OCI-LY7 (cell line): Measurements from ENCODE around the gene MAGI1.

Source experiments
- EZH2phosphoT487 ChIP-seq: fragments of 200-600 bp; sonication (generic); IDR thresholded peaks from 2 replicates; pipeline ENCODE4 v1.6.1; 2018; ENCODE audit warnings: low read depth, borderline replicate concordance, mild to moderate bottlenecking, mixed run types, antibody characterized with exemption, low read length, moderate library complexity, mixed read lengths
- TF ChIP-seq, protein P1 (sequence below): fragments of 200-600 bp; sonication (generic); conservative IDR thresholded peaks from 2 replicates; pipeline ENCODE4 v1.5.1; 2014; ENCODE audit warnings: mild to moderate bottlenecking, antibody characterized with exemption, low read length, moderate library complexity, mixed read lengths

DNA sequence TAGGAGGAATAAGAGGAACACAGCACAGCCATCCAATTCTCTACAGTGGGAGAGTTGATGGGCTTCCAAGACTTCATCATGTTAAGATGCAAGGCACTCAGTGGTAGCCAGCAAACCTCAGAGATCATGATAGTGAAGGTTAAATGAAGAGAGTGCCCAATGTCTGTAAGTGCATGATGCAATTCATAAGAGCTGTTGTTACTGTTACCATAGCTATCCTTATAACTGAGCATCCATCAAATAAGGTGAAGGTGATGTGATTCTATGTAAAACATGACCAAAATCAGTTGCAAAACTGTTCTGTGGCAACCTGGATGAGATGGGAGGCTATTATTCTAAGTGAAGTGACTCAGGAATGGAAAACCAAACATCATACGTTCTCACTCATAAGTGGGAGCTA, 289.7 kb downstream of the MAGI1 start:
- TF ChIP-seq, protein P1, sequence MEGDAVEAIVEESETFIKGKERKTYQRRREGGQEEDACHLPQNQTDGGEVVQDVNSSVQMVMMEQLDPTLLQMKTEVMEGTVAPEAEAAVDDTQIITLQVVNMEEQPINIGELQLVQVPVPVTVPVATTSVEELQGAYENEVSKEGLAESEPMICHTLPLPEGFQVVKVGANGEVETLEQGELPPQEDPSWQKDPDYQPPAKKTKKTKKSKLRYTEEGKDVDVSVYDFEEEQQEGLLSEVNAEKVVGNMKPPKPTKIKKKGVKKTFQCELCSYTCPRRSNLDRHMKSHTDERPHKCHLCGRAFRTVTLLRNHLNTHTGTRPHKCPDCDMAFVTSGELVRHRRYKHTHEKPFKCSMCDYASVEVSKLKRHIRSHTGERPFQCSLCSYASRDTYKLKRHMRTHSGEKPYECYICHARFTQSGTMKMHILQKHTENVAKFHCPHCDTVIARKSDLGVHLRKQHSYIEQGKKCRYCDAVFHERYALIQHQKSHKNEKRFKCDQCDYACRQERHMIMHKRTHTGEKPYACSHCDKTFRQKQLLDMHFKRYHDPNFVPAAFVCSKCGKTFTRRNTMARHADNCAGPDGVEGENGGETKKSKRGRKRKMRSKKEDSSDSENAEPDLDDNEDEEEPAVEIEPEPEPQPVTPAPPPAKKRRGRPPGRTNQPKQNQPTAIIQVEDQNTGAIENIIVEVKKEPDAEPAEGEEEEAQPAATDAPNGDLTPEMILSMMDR, result no peak
- TF ChIP-seq EZH2phosphoT487, result no peak
